Dedifferentiated amniotic fluid mesenchymal stem cell (primary cell): ENCODE data around the gene GRXCR2.
A peak's percentile ranks its signal among the peaks of the same experiment; 100 is the strongest.
"Not testable (repeated sequence)": the region's sequence is repeated elsewhere in the genome, so short reads cannot be mapped to it uniquely, and the experiment has no call there.

Experiments used
- DNase-seq: peaks from one replicate; pipeline ENCODE4 v3.0.0-alpha.2; 2016; ENCODE audit errors: extremely low spot score

Gene GRXCR2

DNA sequence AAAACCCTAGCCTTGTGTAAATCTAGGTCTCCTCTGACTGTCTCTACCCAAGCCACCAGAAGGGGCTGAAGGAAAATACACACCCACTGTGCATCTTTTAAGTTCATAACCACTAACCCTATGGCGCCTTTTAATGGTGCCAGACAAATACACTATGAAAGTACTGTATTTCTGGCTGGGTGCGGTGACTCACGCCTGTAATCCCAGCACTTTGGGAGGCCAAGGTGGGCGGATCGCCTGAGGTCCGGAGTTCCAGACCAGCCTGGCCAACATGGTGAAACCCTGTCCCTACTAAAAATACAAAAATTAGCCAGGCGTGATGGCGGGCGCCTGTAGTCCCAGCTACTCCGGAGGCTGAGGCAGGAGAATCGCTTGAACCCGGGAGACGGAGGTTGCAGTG is 36.6 kb downstream of the GRXCR2 start:
- DNase-seq = not testable (repeated sequence)

DNA sequence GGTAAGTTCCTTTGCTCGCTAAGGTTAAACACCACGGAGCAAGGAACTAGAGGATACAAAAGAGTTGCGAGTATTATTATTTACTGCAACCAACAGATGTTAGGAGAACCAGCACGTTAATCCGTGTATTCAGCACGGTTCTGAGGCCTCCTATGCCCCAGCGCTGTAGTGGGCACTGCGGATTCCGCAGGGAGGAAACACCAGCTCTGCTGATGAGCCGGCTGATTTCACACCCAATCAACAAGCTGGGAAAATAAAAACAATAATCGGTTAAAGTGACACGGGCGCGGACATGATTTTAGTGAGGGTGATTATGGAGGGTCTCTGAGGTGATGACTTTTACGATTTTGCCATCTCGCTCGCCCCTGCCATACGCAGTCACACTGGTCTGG is 37.0 kb downstream of the GRXCR2 start:
- no peak for DNase-seq

DNA sequence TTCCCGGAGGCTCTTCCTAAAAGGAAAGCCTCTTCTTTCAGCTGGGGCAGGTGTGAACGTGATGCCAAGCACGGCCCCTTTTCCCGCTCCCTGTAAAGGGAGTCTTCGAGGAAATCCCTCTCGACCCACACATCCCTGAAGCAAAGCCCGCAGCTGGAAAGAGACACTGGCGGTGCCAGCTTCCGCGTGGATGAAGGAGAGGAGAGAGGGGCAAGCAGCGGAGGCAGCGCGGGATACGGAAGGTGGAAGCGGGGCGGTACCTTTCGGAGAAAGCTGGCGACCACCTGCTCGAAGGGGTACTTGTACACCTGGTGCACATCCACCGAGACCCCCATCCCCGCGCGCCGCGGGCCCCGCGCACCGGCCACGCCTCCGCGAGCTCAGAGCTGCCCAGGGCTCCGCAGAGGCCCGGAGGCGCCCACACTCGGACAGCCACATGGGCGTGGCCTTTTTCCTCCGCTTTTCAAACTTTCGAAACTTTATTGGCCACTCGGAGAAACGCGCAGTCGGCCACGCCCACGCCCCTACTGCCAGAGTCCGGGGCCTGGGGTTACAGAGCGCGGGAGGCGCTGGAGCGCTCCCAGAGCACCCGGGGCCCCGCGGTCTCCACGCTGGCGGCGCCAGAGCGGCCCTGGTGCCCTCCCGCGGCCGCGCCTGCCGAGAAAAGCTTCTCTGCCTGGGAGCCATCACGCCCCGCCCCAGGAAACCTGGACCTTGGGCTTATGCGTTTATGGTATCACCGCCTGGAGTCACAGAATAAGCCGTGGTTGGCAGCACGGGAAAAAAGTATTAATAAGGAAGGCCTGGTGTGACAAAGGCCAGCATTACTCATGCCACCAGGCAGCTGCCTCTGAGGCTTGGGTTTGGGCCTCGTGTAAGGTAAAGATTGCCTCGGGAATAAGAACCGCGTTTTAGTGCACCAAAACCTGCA is 37.6 kb downstream of the GRXCR2 start, which contains the start of gene PRELID2:
PRELID2 (minus strand) TSS at position 426 of the 931 bp plus-strand sequence; CDS start at position 335, 91 bp downstream.
- peak; percentile 87 for DNase-seq

DNA sequence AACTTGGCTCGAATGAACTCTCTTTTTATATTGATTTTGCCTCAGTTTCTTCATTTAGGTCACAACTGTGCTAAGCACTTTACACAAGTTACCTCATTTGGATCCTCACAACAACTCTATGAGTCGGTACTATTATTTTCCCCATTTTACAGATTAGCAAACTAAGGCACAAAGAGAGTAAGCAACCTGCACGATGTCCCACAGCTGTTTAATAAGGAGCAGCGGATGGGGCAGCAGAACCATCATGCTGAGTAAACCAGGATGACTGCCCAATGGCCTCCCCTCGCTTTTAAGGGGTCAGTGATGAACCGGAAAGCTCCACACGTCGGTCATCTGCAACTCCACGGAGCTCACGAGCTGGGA is 38.3 kb downstream of the GRXCR2 start:
- no peak for DNase-seq

DNA sequence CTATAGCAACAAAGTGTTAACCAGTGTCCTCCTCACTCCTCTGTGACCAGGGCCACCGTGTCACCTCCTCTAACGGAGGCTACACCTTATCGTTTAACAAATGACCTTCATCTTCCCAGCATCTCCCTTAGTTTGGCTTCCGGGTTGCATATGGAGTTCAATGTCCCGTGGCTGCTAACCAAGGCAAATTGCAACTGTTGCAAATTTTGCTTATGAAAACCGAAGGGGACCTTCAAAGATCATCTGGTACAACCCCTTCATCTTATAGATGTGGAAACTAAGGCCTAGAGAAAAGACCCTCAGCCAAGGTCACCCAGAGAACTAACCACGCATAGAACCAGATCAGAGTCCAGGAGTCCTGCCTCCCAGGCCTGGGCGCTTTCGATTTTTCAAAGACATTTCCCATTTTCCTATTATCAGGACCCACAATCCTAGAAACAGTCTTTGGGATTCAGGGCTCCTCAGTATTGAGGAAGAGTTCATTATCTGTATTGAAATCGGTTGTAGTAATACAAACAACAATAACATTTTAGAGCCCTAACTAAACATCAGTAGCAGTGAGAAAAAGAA is 39.1 kb downstream of the GRXCR2 start:
- DNase-seq = no peak

DNA sequence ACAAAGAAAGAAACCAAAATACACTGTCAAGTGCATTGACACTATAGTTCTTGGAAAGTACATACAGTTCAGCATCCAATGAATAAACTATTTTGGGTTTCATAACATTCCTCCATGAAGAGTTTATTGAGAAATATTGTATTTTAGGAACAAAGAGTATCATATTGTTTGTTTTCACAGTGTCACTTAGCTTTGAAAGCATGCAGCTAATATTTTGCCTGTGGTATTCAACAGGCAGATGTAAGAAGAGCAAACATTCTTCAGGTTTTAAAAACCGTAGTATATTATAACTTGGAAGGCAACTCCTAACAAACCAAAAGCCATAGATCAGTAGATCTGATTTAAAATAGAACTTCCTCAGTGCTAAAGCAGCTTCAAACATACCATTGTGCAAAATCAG is 42.2 kb downstream of the GRXCR2 start:
- DNase-seq = peak; percentile 51

DNA sequence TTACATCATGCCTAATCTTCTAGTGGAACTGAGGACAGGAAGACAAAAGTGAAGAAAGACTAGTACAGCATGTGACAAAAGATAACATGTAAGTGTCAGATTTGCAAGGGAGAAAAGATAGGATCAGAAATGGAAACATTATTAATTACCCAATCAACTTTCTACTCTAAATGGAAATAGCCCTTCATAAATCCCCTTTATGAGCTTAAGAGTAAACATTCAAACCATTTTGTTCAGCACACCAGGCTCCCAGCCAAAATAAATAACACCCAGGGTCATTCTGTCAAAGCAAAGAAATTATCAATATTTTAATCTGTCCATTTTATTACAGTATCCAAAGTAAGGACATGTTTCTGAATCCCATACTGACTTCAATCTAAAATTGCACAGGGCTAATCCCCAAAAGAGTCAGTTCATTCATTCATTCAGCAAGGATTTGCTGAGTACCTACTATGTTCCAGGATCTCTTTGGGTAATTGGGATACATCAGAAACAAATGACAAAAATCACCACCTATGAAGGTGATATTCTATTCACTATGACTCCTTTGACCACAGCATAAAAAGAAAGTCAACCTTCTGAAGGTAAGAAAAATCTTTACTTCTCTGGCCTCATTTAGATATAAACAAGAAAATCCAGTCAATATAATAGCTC is 43.0 kb downstream of the GRXCR2 start:
- DNase-seq = no peak

DNA sequence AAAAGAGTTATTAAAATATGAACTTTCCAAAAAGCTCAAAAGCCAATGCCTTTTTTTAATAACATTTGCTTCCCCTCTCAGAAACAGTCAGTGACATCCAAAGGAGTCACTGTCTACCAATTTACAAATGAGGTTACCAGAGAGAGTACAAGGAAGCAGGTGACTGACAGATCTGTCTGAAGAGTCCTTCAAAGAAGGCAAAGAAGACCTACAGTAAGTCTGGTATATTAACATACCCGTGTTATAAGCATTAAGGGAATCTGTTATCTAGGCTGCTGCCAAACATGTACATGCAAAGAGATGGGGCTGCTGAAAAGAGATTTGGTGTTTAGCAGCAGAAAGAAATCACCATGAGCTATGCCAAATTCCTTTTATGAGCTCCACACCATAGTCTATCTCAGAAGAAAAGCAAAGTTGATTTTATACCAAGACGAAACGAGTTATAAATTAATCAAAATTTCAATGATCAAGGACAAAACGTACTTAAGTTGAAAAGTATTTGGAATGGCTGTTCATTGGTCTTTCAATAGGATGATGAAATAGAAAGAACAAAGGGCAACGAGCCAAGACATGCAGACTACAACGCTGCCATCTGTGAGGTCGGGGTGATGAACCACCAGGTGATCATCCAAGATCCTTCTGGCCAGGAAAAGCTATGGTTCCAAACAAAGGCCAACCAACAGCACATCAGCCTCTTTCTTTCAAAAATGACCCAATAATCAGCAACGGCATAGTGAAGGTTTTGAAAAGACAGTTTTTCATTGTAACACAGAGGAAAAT is 45.7 kb downstream of the GRXCR2 start:
- no peak for DNase-seq

DNA sequence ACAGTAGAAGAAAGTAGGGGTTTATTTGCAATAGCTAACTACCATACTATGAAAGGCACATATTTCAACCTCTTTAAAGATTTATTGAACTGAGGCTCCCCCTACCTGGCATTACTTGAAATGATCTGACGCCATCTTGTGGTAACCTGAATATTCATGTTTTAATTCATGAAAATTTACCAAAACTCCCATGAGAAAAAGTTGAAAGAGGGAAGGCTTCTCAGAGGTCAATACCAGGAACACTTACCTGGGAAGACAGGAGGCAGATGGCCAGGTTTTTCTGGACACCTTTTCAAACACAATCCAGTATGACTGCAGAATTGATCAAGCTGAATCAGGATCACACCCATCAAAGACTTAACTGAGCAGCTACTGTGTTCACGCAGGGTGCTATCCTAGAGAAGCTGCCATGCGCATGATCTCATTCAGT is 47.0 kb downstream of the GRXCR2 start:
- DNase-seq = peak; percentile 67

DNA sequence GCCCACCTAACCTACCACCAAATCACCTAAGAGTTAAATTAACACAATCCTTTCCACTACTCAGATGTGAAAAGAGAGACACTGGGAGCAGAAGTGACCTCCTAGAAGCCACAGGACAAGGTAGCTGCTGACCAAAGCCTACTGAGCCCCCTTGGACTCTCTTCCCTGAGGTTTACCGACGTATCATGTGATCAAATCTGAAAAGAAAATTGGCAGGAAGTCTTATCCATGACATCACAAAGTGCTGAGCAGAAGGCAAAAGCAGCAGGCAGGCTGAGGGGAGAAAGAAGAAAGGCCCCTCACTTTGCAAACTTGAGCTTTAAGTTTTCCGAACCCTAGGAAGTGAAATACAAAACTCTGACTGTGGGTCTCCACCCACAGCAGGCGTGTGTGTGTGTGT is 48.8 kb downstream of the GRXCR2 start:
- no peak for DNase-seq

DNA sequence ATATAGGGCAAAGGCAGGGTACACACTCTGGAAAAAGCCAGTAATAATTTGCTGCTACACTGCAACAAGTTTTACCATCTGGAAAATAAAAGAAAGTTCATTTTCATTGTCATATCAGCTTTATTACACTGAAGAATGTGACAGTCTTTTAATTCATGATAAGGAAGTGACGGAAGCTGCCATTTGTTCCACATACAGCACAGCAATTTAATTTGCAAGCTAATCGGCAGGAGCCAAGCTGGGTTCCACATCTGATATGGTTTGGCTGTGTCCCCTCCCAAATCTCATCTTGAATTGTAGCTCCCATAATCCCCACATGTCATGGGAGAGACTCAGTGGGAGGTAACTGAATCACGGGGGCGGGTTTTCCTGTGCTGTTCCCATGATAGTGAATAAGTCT is 54.2 kb downstream of the GRXCR2 start:
- DNase-seq = no peak

DNA sequence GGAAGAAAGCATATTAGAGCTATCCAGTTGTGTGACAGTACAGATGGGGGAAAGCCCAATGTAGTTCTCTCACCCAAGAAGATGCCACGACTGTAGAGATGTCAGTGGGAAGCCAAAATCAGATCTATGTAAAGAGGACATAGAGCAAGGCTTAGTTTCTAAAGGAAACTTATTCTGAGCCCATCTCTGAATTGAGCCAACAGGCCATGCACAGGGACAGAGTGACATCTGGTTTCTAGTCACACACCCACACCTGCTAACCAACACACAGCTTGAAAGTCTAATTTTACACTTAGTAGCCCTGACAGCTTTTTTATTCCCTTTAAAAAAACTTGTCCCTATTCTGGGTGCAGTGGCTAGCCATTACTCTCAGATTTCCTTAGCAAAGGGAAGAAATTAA is 59.9 kb downstream of the GRXCR2 start:
- DNase-seq = no peak

DNA sequence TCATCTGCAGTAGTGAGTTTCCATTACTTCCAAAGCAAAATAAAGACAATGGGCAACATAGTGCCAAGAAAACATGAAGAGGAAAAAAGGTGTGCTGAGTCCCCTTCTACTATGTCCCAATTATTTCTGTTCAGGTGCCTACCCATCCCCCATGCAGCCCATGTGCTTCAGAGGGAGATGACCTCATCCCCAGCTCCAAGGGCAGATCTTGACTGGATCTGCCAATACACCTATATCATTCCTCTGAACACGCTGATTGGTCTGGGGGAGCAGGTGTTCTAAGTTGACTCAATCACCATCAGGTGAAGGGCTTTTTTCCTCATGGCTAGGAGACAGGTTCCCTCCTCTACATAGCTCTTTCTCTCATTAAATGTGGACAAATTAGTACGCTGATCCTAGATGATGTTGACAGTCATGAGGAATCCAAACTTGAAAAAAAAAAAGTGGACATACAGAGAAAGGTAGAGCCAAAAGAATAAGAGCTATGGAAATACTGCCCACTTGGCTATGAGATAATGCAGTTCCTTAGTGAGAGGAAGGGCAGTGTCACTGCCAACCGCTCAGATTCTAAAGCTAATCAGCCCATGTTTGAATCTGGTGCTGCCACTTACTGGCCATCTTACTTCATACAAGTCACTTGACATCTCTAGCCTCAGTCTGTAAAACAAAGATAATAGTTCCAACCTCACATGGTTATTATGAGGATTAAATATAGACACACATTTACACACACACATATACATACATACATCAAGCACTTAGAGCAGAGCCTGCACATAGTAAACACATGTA is 60.8 kb downstream of the GRXCR2 start:
- peak; percentile 70 for DNase-seq
